LoVo (cell line): ENCODE results near the gene HTT-AS.
"Not testable (repeated sequence)": the region's sequence is repeated elsewhere in the genome, so short reads cannot be mapped to it uniquely, and the experiment has no call there.

Source experiments
- DNase-seq: peaks from one replicate; pipeline ENCODE4 v3.0.0-alpha.2; 2016; ENCODE audit warnings: low spot score

The HTT-AS gene

GRCh38 chr4:3051141-3051897, 23.0 kb downstream of the HTT-AS start:
- not testable (repeated sequence) for DNase-seq

DNA sequence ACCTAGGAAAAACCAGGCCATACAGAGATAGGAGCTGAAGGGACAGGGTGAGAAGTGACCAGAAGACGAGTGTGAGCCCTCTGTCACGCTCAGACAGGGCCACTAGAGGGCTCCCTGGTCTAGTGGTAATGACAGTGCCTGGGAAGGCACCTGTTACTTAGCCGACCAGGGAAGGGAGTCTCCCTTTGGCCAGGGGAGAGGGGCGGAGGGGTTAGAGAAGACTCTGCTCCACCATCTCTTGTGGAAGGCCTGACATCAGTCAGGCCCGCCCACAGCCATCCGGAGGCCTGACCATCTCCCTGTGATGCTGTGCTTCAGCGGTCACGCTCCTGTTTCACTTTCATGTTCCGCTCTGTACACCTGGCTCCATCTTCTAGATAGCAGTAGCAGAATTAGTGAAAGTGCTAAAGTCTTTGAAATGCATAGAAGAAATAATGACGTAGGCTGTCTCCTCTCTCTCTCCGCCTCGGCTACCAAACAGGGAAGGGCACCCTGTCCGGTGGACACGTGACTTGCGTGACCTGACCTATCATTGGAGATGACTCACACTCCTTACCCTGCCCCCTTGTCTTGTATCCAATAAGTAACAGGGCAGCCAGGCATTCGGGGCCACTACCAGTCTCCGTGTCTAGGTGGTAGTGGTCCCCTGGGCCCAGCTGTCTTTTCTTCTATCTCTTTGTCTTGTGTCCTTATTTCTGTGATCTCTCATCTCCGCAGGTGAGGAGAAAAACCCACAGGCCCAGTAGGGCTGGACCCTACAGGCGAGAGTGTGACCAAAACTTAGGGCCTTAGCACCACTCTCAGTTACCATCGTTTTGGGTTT, 26.7 kb downstream of the HTT-AS start:
- peak; percentile 62 for DNase-seq

- DNase-seq: no peak
Observed at GRCh38 chr4:3046623-3047022, 27.7 kb downstream of the HTT-AS start.

DNA sequence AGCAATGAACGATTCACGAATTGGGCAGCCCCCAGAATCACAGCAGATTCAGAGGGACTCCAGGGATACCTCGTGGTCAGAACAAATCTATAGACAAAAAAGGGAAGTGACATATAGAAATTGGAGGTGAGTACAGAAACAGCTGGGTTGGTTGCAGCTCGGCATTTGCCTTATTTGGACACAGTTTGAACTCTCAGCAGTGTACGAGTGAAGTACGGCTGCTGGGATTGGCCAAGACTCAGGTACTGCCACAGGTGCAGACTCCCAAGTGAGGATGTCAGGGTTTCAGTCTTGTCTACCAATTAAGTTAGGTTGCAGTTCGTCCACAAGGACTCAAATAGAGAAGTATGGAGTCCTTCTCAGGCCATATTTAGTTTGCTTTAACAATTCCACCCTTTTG, 28.2 kb downstream of the HTT-AS start:
- no peak for DNase-seq

- no peak for DNase-seq
Observed at GRCh38 chr4:3044870-3045819, 29.2 kb downstream of the HTT-AS start.

- no peak for DNase-seq
Observed at GRCh38 chr4:3043282-3044020, 30.9 kb downstream of the HTT-AS start.

- no peak for DNase-seq
Observed at GRCh38 chr4:3042226-3042625, 32.1 kb downstream of the HTT-AS start.

DNA sequence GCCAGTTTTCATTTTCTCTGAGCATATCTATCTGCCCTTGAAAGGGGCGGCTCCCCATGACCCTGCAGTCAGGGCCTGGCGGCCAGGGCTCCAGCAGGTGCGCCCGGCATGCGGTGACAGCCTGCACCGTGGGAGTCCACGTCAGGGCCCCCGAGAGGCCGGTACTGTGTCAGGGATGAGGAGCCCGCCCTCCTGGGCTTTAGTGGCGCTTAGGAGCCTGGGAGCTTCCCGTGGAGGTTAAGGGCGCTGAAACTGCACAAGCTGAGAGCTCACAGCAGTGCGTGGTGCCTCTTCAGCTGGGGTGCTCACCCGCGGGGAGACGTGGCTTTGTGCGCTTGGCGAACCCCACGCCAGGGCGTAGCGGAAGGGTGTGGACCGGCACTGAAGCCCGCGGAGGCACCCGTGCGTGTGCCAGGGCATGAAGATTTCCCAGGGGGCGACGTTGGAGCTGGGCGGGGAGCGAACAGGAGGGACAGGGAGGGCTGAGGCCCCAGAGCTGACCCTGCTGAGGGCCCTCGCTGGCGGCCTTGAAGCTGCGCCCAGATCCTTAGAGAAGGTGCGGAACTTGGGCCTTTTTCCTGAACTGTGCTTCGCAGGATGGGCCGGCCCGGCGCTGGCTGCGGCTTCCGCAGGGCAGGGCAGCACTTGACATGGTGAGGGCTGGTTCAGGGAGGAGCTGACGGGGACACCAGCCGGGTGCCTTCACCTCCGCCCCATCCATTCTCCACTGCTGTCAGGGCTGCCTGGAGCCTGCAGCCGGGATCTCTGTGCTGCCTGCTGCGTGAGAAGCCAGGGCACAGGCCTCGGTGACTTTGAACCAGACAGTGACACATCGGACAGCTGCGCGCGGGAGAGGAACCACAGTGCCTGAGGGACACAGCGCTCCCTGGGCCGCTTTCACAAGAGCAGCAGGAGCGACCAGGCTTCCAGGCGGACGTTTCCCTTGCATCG, 32.9 kb downstream of the HTT-AS start:
- DNase-seq: no peak

DNA sequence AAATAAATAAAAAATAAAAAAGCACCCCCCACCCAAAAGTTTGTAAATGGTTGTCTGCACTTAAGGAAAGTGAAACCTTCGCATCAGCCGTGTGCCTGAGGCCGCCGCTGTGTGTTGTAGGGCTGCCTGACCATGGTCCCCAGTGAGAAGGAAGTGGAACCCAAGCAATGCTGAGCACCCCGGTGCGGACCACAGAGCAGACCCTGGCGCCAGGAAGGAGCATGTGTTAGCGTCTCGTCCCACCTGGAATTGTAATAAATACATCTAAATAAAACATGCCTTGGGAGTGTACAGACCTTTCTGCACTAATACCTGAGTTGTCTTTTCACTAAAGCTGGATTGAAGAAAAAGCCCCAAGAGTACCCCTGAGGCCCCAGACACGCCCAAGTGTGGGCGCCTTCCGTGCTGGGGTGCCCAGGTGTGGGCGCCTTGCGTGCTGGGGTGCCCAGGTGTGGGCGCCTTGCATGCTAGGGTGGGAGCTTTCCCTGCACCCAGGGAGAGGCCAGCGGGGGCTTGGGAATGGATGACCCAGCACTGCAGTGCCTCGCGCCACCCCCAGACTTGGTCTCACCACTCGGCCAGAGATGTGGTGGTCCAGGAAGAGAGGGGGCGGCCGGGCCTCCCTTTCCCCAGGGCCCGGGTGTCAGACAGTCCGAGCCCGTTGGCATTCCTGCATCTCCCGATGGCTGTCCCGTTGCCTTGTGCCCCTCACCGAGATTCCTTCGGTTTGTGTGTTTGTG, 33.7 kb downstream of the HTT-AS start:
- DNase-seq: no peak

GRCh38 chr4:3039706-3040366, 34.5 kb downstream of the HTT-AS start:
- no peak for DNase-seq

GRCh38 chr4:3037957-3038461, 36.3 kb downstream of the HTT-AS start:
- no peak for DNase-seq

DNA sequence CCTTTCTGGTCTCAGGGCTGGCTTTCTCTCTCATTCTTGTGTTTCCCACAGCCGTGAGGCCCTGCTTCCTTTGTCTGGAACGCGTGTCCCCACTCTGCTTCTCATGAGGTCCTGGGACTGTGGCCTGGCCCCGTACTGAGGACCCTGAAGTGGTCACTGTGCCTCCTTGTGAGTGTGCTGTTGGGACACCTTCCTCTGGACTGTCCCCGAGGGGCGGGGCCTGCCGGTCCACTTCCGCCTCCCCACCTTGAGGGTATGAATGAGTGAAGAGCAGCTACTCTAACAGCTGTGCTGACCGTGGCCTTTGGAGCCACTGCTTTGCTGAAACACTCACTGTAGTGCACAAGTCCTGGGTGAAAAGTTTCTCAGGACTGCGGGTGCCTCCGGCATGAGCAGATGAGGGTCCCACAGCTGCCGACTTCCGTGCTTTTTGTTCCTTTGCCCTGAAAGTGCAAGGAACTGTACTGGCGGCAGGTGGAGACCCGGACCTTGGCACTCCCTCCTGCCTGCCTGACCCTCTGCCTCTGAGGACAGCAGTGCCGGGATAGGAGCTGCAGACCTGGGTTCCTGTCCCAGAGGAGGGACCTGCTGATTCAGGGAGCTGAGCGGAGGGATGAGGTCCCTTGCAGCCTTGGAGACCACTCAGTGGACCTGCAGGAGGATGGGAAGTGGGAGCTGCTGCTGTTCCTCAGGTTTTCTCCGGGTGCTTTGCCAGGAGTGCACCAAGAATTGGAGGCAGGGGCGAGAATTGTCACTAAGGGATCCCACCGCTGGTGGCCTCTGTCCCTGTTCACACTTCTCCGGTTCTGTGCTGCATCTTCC, 38.0 kb downstream of the HTT-AS start:
- DNase-seq: no peak

DNA sequence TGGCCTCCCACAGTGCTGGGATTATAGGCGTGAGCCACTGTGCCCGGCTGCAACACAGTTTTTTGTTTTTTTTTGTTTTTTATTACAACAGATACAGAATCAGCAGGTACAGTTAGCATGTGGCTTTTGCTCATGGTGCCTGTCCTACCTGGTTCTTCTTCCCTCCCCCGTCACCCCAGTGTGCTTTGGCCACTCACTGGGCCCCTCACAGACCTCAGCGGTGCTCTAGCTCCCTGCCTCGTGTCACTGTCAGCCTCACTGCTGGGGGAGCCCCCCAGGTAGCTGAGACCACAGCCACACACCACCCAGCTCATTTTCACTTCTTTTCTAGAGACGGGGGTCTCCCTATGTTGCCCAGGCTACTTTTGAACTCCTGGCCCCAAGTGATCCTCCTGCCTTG, 38.7 kb downstream of the HTT-AS start:
- no peak for DNase-seq

GRCh38 chr4:3035249-3035648, 39.1 kb downstream of the HTT-AS start:
- DNase-seq: no peak

- DNase-seq: no peak
Observed at GRCh38 chr4:3034231-3034630, 40.1 kb downstream of the HTT-AS start.

DNA sequence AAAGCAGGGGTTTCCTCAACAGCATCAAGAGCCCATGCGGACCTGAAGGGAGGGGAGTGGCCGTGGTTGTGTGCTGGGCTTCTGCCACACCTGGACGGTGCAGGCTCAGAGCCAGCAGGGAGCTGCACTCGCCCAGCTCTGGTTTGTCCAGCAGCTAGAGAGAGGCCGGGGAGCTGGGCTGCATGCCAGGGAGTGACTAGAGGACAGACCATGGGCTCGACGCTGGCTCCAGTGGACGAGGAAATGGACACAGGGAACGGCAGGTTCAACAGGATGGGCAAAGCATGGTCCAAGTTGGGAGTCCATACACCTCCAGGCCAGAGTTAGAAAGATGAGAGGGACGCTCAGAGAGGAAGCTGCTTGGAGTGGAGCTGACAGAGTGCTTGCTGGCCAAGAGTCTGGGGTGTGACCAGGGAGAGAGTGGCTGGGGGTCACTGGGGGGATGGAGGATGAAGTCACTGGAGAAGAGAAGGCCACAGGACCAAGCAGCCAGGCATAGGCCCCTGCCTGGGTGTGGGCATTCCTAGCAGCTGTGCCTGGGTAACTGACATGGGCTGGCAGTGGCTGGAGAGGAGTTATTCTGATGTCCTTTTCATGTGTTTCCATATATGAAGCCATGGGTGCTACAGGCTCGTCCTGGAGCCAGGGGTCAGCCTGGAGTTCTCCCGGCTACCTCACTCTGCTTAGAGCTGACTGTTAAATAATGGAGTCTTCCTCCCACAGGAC, 42.8 kb downstream of the HTT-AS start:
- no peak for DNase-seq
